GM23338 (cell line): ENCODE data around the gene MACROD1.

Source experiments
- EZH2 ChIP-seq: fragments of 200-600 bp; sonication (generic); IDR thresholded peaks from one replicate; pipeline ENCODE4 v1.8.0; 2017; ENCODE audit warnings: antibody characterized with exemption, mild to moderate bottlenecking, low read depth; ENCODE audit not compliant: unreplicated experiment
- EZH2phosphoT487 ChIP-seq: fragments of 200-600 bp; sonication (generic); IDR thresholded peaks from one replicate; pipeline ENCODE4 v1.8.1; 2018; ENCODE audit warnings: antibody characterized with exemption; ENCODE audit not compliant: unreplicated experiment
- JUNB ChIP-seq: IDR thresholded peaks from one replicate; pipeline ENCODE4 v1.6.1; 2016; ENCODE audit warnings: antibody characterized with exemption; ENCODE audit not compliant: unreplicated experiment
- NANOG ChIP-seq: IDR thresholded peaks from 2 replicates; pipeline ENCODE4 v1.6.1; 2016; ENCODE audit warnings: antibody characterized with exemption, borderline replicate concordance
- POLR2AphosphoS5 ChIP-seq: IDR thresholded peaks from 2 replicates; pipeline ENCODE4 v1.6.1; 2016; ENCODE audit warnings: antibody characterized with exemption, low read depth
- STAT1 ChIP-seq: IDR thresholded peaks from one replicate; pipeline ENCODE4 v1.6.1; 2016; ENCODE audit warnings: antibody characterized with exemption; ENCODE audit not compliant: unreplicated experiment
- ZNF114 ChIP-seq: fragments of 250-450 bp; sonication (Bioruptor Pico); IDR thresholded peaks from 2 replicates; pipeline ENCODE4 v1.5.0; 2020; ENCODE audit warnings: mild to moderate bottlenecking, moderate library complexity
- ZNF331 ChIP-seq: fragments of 250-450 bp; sonication (Bioruptor Pico); IDR thresholded peaks from 2 replicates; pipeline ENCODE4 v1.5.0; 2020; ENCODE audit warnings: low read depth, mild to moderate bottlenecking, moderate library complexity
- TF ChIP-seq, protein P1 (sequence below), 2 experiments: fragments of 200-600 bp in 1 of 2; sonication (generic) in 1 of 2; conservative IDR thresholded peaks; 2 replicates each; pipeline versions ENCODE4 v1.5.1 to v1.6.1; 2016 to 2017; ENCODE audit warnings: antibody characterized with exemption in 2 of 2, low read depth in 2 of 2, mild to moderate bottlenecking in 2 of 2, moderate library complexity in 1 of 2
- TF ChIP-seq, protein P2 (sequence below): IDR thresholded peaks from one replicate; pipeline ENCODE4 v1.6.1; 2018; ENCODE audit warnings: antibody characterized with exemption; ENCODE audit not compliant: unreplicated experiment
- TF ChIP-seq, protein P3 (sequence below): fragments of 250-450 bp; sonication (Bioruptor Pico); IDR thresholded peaks from 2 replicates; pipeline ENCODE4 v1.5.0; 2020; ENCODE audit warnings: mild to moderate bottlenecking, moderate library complexity
- TF ChIP-seq, protein P4 (sequence below): IDR thresholded peaks from 2 replicates; pipeline ENCODE4 v1.6.1; 2016; ENCODE audit warnings: antibody characterized with exemption

DNA sequence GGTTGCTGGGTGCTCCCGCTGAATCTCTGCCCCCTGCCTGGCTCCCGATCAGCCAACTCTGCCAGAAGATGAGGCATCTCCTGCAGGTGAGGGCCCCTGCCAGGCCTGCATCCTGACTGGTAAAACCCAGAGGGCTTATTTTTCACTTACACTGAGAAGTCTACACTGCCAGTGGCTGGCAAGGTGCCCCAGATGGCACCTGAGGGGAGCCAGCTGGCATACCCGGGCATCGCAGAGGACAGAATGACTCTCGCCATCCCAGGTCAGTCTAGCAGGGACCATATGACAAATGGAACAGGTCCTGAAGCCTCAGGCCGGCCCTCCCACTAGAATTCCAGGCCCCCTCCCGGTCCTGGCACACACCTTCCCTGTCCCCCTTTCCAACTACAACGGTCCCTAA is 30.9 kb downstream of the MACROD1 start:
- TF ChIP-seq, protein P1, sequence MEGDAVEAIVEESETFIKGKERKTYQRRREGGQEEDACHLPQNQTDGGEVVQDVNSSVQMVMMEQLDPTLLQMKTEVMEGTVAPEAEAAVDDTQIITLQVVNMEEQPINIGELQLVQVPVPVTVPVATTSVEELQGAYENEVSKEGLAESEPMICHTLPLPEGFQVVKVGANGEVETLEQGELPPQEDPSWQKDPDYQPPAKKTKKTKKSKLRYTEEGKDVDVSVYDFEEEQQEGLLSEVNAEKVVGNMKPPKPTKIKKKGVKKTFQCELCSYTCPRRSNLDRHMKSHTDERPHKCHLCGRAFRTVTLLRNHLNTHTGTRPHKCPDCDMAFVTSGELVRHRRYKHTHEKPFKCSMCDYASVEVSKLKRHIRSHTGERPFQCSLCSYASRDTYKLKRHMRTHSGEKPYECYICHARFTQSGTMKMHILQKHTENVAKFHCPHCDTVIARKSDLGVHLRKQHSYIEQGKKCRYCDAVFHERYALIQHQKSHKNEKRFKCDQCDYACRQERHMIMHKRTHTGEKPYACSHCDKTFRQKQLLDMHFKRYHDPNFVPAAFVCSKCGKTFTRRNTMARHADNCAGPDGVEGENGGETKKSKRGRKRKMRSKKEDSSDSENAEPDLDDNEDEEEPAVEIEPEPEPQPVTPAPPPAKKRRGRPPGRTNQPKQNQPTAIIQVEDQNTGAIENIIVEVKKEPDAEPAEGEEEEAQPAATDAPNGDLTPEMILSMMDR (conservative IDR thresholded peaks at IDR 0.05; ENCODE audit: low read depth in 2 of 2), result no peak
- TF ChIP-seq, protein P2, sequence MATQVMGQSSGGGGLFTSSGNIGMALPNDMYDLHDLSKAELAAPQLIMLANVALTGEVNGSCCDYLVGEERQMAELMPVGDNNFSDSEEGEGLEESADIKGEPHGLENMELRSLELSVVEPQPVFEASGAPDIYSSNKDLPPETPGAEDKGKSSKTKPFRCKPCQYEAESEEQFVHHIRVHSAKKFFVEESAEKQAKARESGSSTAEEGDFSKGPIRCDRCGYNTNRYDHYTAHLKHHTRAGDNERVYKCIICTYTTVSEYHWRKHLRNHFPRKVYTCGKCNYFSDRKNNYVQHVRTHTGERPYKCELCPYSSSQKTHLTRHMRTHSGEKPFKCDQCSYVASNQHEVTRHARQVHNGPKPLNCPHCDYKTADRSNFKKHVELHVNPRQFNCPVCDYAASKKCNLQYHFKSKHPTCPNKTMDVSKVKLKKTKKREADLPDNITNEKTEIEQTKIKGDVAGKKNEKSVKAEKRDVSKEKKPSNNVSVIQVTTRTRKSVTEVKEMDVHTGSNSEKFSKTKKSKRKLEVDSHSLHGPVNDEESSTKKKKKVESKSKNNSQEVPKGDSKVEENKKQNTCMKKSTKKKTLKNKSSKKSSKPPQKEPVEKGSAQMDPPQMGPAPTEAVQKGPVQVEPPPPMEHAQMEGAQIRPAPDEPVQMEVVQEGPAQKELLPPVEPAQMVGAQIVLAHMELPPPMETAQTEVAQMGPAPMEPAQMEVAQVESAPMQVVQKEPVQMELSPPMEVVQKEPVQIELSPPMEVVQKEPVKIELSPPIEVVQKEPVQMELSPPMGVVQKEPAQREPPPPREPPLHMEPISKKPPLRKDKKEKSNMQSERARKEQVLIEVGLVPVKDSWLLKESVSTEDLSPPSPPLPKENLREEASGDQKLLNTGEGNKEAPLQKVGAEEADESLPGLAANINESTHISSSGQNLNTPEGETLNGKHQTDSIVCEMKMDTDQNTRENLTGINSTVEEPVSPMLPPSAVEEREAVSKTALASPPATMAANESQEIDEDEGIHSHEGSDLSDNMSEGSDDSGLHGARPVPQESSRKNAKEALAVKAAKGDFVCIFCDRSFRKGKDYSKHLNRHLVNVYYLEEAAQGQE, result no peak
- TF ChIP-seq POLR2AphosphoS5, result no peak
- no peak for TF ChIP-seq EZH2
- TF ChIP-seq EZH2phosphoT487, result no peak
- TF ChIP-seq, protein P3, sequence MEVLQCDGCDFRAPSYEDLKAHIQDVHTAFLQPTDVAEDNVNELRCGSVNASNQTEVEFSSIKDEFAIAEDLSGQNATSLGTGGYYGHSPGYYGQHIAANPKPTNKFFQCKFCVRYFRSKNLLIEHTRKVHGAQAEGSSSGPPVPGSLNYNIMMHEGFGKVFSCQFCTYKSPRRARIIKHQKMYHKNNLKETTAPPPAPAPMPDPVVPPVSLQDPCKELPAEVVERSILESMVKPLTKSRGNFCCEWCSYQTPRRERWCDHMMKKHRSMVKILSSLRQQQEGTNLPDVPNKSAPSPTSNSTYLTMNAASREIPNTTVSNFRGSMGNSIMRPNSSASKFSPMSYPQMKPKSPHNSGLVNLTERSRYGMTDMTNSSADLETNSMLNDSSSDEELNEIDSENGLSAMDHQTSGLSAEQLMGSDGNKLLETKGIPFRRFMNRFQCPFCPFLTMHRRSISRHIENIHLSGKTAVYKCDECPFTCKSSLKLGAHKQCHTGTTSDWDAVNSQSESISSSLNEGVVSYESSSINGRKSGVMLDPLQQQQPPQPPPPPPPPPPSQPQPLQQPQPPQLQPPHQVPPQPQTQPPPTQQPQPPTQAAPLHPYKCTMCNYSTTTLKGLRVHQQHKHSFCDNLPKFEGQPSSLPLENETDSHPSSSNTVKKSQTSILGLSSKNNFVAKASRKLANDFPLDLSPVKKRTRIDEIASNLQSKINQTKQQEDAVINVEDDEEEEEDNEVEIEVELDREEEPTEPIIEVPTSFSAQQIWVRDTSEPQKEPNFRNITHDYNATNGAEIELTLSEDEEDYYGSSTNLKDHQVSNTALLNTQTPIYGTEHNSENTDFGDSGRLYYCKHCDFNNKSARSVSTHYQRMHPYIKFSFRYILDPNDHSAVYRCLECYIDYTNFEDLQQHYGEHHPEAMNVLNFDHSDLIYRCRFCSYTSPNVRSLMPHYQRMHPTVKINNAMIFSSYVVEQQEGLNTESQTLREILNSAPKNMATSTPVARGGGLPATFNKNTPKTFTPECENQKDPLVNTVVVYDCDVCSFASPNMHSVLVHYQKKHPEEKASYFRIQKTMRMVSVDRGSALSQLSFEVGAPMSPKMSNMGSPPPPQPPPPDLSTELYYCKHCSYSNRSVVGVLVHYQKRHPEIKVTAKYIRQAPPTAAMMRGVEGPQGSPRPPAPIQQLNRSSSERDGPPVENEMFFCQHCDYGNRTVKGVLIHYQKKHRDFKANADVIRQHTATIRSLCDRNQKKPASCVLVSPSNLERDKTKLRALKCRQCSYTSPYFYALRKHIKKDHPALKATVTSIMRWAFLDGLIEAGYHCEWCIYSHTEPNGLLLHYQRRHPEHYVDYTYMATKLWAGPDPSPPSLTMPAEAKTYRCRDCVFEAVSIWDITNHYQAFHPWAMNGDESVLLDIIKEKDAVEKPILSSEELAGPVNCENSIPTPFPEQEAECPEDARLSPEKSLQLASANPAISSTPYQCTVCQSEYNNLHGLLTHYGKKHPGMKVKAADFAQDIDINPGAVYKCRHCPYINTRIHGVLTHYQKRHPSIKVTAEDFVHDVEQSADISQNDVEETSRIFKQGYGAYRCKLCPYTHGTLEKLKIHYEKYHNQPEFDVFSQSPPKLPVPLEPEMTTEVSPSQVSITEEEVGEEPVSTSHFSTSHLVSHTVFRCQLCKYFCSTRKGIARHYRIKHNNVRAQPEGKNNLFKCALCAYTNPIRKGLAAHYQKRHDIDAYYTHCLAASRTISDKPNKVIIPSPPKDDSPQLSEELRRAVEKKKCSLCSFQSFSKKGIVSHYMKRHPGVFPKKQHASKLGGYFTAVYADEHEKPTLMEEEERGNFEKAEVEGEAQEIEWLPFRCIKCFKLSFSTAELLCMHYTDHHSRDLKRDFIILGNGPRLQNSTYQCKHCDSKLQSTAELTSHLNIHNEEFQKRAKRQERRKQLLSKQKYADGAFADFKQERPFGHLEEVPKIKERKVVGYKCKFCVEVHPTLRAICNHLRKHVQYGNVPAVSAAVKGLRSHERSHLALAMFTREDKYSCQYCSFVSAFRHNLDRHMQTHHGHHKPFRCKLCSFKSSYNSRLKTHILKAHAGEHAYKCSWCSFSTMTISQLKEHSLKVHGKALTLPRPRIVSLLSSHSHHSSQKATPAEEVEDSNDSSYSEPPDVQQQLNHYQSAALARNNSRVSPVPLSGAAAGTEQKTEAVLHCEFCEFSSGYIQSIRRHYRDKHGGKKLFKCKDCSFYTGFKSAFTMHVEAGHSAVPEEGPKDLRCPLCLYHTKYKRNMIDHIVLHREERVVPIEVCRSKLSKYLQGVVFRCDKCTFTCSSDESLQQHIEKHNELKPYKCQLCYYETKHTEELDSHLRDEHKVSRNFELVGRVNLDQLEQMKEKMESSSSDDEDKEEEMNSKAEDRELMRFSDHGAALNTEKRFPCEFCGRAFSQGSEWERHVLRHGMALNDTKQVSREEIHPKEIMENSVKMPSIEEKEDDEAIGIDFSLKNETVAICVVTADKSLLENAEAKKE, result no peak
- TF ChIP-seq ZNF331 (CRISPR knock-in tag), result no peak
- no peak for TF ChIP-seq STAT1
- no peak for TF ChIP-seq JUNB
- TF ChIP-seq, protein P4, sequence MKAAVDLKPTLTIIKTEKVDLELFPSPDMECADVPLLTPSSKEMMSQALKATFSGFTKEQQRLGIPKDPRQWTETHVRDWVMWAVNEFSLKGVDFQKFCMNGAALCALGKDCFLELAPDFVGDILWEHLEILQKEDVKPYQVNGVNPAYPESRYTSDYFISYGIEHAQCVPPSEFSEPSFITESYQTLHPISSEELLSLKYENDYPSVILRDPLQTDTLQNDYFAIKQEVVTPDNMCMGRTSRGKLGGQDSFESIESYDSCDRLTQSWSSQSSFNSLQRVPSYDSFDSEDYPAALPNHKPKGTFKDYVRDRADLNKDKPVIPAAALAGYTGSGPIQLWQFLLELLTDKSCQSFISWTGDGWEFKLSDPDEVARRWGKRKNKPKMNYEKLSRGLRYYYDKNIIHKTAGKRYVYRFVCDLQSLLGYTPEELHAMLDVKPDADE, result no peak
- no peak for TF ChIP-seq ZNF114 (CRISPR knock-in tag)
- TF ChIP-seq NANOG, result no peak
